Mesothelial cell of epicardium (in vitro differentiated cells): Measurements from ENCODE around the gene TRIM7. TPM values are rescaled to one million over a fixed set of nuclear protein-coding genes. Genes with fewer than 3 reads are reported as not detected.
A peak's percentile ranks its signal among the peaks of the same experiment; 100 is the strongest.

Experiments used
- DNase-seq, 2 experiments: peaks; one replicate each; pipeline ENCODE4 v3.0.0; 2021; ENCODE audit warnings: low spot score in 2 of 2; ENCODE audit not compliant: unreplicated experiment in 2 of 2
- H3K27ac Mint-ChIP-seq: 2 replicates; pipeline ENCODE4 v1.8.0; 2021; ENCODE audit warnings: mixed read lengths
- H3K27me3 Mint-ChIP-seq: 2 replicates; pipeline ENCODE4 v1.8.0; 2021; ENCODE audit warnings: low read depth, mixed read lengths
- H3K36me3 Mint-ChIP-seq: 2 replicates; pipeline ENCODE4 v1.8.0; 2021; ENCODE audit warnings: mixed read lengths
- H3K4me1 Mint-ChIP-seq: 2 replicates; pipeline ENCODE4 v1.8.0; 2021; ENCODE audit warnings: mixed read lengths
- H3K4me3 Mint-ChIP-seq: 2 replicates; pipeline ENCODE4 v1.8.0; 2021; ENCODE audit warnings: mild to moderate bottlenecking, moderate library complexity, mixed read lengths
- H3K9me3 Mint-ChIP-seq: 2 replicates; pipeline ENCODE4 v1.8.0; 2021; ENCODE audit warnings: mixed read lengths
- CTCF ChIP-seq: fragments of 200-600 bp; sonication (generic); IDR thresholded peaks from one replicate; pipeline ENCODE4 v1.5.0; 2021; ENCODE audit warnings: antibody characterized with exemption; ENCODE audit not compliant: unreplicated experiment
- total RNA-seq: library from RNA; stranded (reverse); gene quantifications from 3 replicates; pipeline ENCODE4 v1.2.1, GENCODE V29; 2021

The TRIM7 gene
- total RNA-seq, 1 donor from 2014 or later, result 0.72 TPM

- Mint-ChIP-seq H3K4me3 (peak overlapping the region; percentile 99), H3K27ac (peak overlapping the region; percentile 92), H3K4me1 (peaks cover 15% of the 10 kb centered on the region), H3K9me3 (no peaks in the 10 kb centered on the region), H3K27me3 (peaks cover 3% of the 10 kb centered on the region), H3K36me3 (no peaks in the 10 kb centered on the region)
- TF ChIP-seq CTCF, result no peak
- DNase-seq, result no peak
Observed at GRCh38 chr5:181186986-181187499, 18.0 kb downstream of the TRIM7 start.

- no peak for DNase-seq
- H3K36me3 Mint-ChIP-seq, result no peaks in the 10 kb centered on the region
- H3K27ac Mint-ChIP-seq, result no peak overlapping the region
- H3K4me3 Mint-ChIP-seq, result no peak overlapping the region
- no peak for TF ChIP-seq CTCF
- H3K9me3 Mint-ChIP-seq, result no peaks in the 10 kb centered on the region
- peaks cover 13% of the 10 kb centered on the region for H3K4me1 Mint-ChIP-seq
- peaks cover 1% of the 10 kb centered on the region for H3K27me3 Mint-ChIP-seq
Observed at GRCh38 chr5:181186022-181186421, 19.0 kb downstream of the TRIM7 start.

- no peaks in the 10 kb centered on the region for H3K36me3 Mint-ChIP-seq
- H3K27me3 Mint-ChIP-seq, result peaks cover 1% of the 10 kb centered on the region
- H3K4me3 Mint-ChIP-seq, result no peak overlapping the region
- no peak overlapping the region for H3K27ac Mint-ChIP-seq
- peaks cover 13% of the 10 kb centered on the region for H3K4me1 Mint-ChIP-seq
- no peak for TF ChIP-seq CTCF
- DNase-seq, result no peak
- no peaks in the 10 kb centered on the region for H3K9me3 Mint-ChIP-seq
Observed at GRCh38 chr5:181185560-181185959, 19.4 kb downstream of the TRIM7 start.

- Mint-ChIP-seq H3K4me3 (peak overlapping the region; percentile 80), H3K4me1 (peaks cover 9% of the 10 kb centered on the region), H3K36me3 (no peaks in the 10 kb centered on the region), H3K27ac (peak overlapping the region; percentile 99), H3K9me3 (no peaks in the 10 kb centered on the region), H3K27me3 (peaks cover 1% of the 10 kb centered on the region)
- no peak for DNase-seq
- no peak for TF ChIP-seq CTCF
Observed at GRCh38 chr5:181184845-181185216, 20.2 kb downstream of the TRIM7 start.

GRCh38 chr5:181182651-181183050 lies 22.3 kb downstream of the TRIM7 start:
- no peak for TF ChIP-seq CTCF

More at GRCh38 chr5:181182651-181183050, 22.3 kb downstream of the TRIM7 start:
- Mint-ChIP-seq H3K27ac (peak overlapping the region; percentile 56), H3K4me3 (peak overlapping the region; percentile 26), H3K27me3 (peaks cover 5% of the 10 kb centered on the region), H3K9me3 (no peaks in the 10 kb centered on the region), H3K4me1 (peaks cover 7% of the 10 kb centered on the region), H3K36me3 (no peaks in the 10 kb centered on the region)
- DNase-seq, result no peak
